HCT116 (cell line): ENCODE measurements around the gene TMCO4. TPM values are rescaled to one million over a fixed set of nuclear protein-coding genes. Genes with fewer than 3 reads are reported as not detected.

Experiments used
- ATAC-seq: fragments of 200-7000 bp; cut with Tn5 transposase; 2 replicates; pipeline ENCODE4 v1.9.1; 2020; ENCODE audit warnings: mild to moderate bottlenecking, moderate library complexity
- BruUV-seq: library from RNA; stranded (reverse); fragments of 400-500 nt; replicated peaks from 2 replicates; lab custom pipeline; 2021; lab: Mats Ljungman, UMichigan
- CTCF ChIA-PET: fragments of 300-600 bp; sonication (Branson Sonifier 250); formaldehyde crosslinking; loops from one replicate; lab custom pipeline; 2021; ENCODE audit warnings: antibody characterized with exemption; lab: Charles Lee
- POLR2A ChIA-PET: fragments of 300-600, 350-600 bp; sonication (Branson Sonifier 250); formaldehyde crosslinking; loops from one replicate; lab custom pipeline; 2021; ENCODE audit warnings: antibody characterized with exemption; lab: Charles Lee
- RAD21 ChIA-PET, 2 experiments: fragments of 300-600 bp; sonication (Branson Sonifier 250); formaldehyde crosslinking; loops; one replicate each; lab custom pipeline; 2023; ENCODE audit warnings: low total read pairs in 2 of 2; ENCODE audit not compliant: uncharacterized antibody in 2 of 2, unreplicated experiment in 2 of 2, low non-redundant PET in 1 of 2; lab: Charles Lee
- DNase-seq: peaks from one replicate; pipeline ENCODE4 v3.0.0-alpha.2; 2010; ENCODE audit warnings: low read depth, low spot score
- H2AFZ ChIP-seq: fragments of 200-600 bp; shearing (Covaris generic), sonication (generic); 2 replicates; pipeline ENCODE4 v1.6.1; 2017; ENCODE audit warnings: low read depth, mixed run types, mixed read lengths, antibody characterized with exemption, low read length; ENCODE audit not compliant: poor library complexity, severe bottlenecking
- H3K27ac ChIP-seq: 2 replicates; pipeline ENCODE4 v1.5.1; 2012; ENCODE audit warnings: low read depth, low read length
- H3K27me3 ChIP-seq: fragments of 200-600 bp; sonication (generic); 2 replicates; pipeline ENCODE4 v1.6.1; 2016; ENCODE audit warnings: mixed run types, low read length, mixed read lengths; ENCODE audit not compliant: insufficient read depth
- H3K36me3 ChIP-seq, 2 experiments: fragments of 200-500 bp in 1 of 2; fragments of 200-600 bp in 1 of 2; sonication (Bioruptor generic) in 1 of 2; sonication (generic) in 1 of 2; 2 replicates each; pipeline versions ENCODE4 v1.5.1 to v1.6.1; 2014 to 2016; ENCODE audit warnings: low read length in 2 of 2, inconsistent platforms in 1 of 2, mixed read lengths in 1 of 2, mixed run types in 1 of 2; ENCODE audit not compliant: insufficient read depth in 2 of 2, control insufficient read depth in 1 of 2
- H3K4me1 ChIP-seq, 2 experiments: fragments of 200-600 bp in 1 of 2; sonication (generic) in 1 of 2; 2 replicates each; pipeline versions ENCODE4 v1.5.1 to v1.6.1; 2012 to 2017; ENCODE audit warnings: low read length in 2 of 2, inconsistent platforms in 1 of 2, mild to moderate bottlenecking in 1 of 2, mixed read lengths in 1 of 2, mixed run types in 1 of 2, moderate library complexity in 1 of 2; ENCODE audit not compliant: insufficient read depth in 2 of 2, control insufficient read depth in 1 of 2
- H3K4me2 ChIP-seq: fragments of 200-600 bp; sonication (generic); 2 replicates; pipeline ENCODE4 v1.6.1; 2017; ENCODE audit warnings: mixed run types, low read length, mixed read lengths
- H3K4me3 ChIP-seq, 2 experiments: fragments of 200-600 bp in 1 of 2; sonication (generic) in 1 of 2; replicated peaks in 1 of 2; 2 replicates each; pipeline ENCODE4 v1.5.1; 2011 to 2016; ENCODE audit warnings: low read length in 2 of 2, control low read depth in 1 of 2, low read depth in 1 of 2, mild to moderate bottlenecking in 1 of 2, mixed read lengths in 1 of 2, mixed run types in 1 of 2
- H3K79me2 ChIP-seq: fragments of 200-600 bp; sonication (generic); 2 replicates; pipeline ENCODE4 v1.6.1; 2017; ENCODE audit warnings: mild to moderate bottlenecking, mixed run types, low read length, moderate library complexity, mixed read lengths; ENCODE audit not compliant: insufficient read depth
- H3K9ac ChIP-seq: fragments of 200-600 bp; sonication (generic); 2 replicates; pipeline ENCODE4 v1.6.1; 2016; ENCODE audit warnings: low read length, mixed read lengths
- H3K9me2 ChIP-seq: fragments of 200-600 bp; sonication (generic), shearing (Covaris generic); 2 replicates; pipeline ENCODE4 v1.6.1; 2017; ENCODE audit warnings: mixed run types, mild to moderate bottlenecking, moderate library complexity; ENCODE audit not compliant: insufficient read depth
- H3K9me3 ChIP-seq, 2 experiments: fragments of 200-500 bp in 1 of 2; fragments of 200-600 bp in 1 of 2; sonication (Bioruptor generic) in 1 of 2; sonication (generic) in 1 of 2; 2 replicates each; pipeline ENCODE4 v1.6.1; 2014 to 2017; ENCODE audit warnings: low read length in 2 of 2, mixed read lengths in 2 of 2, inconsistent platforms in 1 of 2, low read depth in 1 of 2, mild to moderate bottlenecking in 1 of 2, mixed run types in 1 of 2, moderate library complexity in 1 of 2; ENCODE audit not compliant: control insufficient read depth in 1 of 2, insufficient read depth in 1 of 2
- H4K20me1 ChIP-seq: fragments of 200-600 bp; sonication (generic), shearing (Covaris generic); 2 replicates; pipeline ENCODE4 v1.6.1; 2017; ENCODE audit warnings: mixed run types, mild to moderate bottlenecking, moderate library complexity; ENCODE audit not compliant: insufficient read depth
- ATF3 ChIP-seq: IDR thresholded peaks from 2 replicates; pipeline ENCODE4 v1.6.1; 2012
- CBX3 ChIP-seq: IDR thresholded peaks from 2 replicates; pipeline ENCODE4 v1.6.1; 2012; ENCODE audit warnings: low read depth
- CTCF ChIP-seq, 3 experiments: fragments of 200-600 bp in 1 of 3; sonication (generic) in 1 of 3; IDR thresholded peaks in 2 of 3; conservative IDR thresholded peaks in 1 of 3; 2 replicates each; pipeline ENCODE4 v1.5.1; 2012 to 2017; ENCODE audit warnings: low read depth in 2 of 3, low read length in 2 of 3, antibody characterized with exemption in 1 of 3, borderline replicate concordance in 1 of 3, control low read depth in 1 of 3, mild to moderate bottlenecking in 1 of 3, mixed read lengths in 1 of 3, mixed run types in 1 of 3, moderate library complexity in 1 of 3; ENCODE audit not compliant: insufficient read depth in 1 of 3
- EZH2 ChIP-seq: fragments of 200-600 bp; sonication (generic); IDR thresholded peaks from 2 replicates; pipeline ENCODE4 v1.6.1; 2017; ENCODE audit warnings: antibody characterized with exemption, mixed run types
- EZH2phosphoT487 ChIP-seq: fragments of 200-600 bp; IDR thresholded peaks from 2 replicates; pipeline ENCODE4 v1.6.1; 2018; ENCODE audit warnings: antibody characterized with exemption, borderline replicate concordance
- FOSL1 ChIP-seq: IDR thresholded peaks from 2 replicates; pipeline ENCODE4 v1.6.1; 2012; ENCODE audit warnings: low read depth
- JUND ChIP-seq: IDR thresholded peaks from 2 replicates; pipeline ENCODE4 v1.6.1; 2012
- MAX ChIP-seq: IDR thresholded peaks from 2 replicates; pipeline ENCODE4 v1.6.1; 2012
- POLR2A ChIP-seq: IDR thresholded peaks from 2 replicates; pipeline ENCODE4 v1.7.0; 2011; ENCODE audit warnings: borderline replicate concordance; ENCODE audit not compliant: insufficient read depth, insufficient read length; ENCODE audit errors: extremely low read depth
- SP1 ChIP-seq: IDR thresholded peaks from 2 replicates; pipeline ENCODE4 v1.6.1; 2012; ENCODE audit warnings: low read depth
- SRF ChIP-seq: IDR thresholded peaks from 2 replicates; pipeline ENCODE4 v1.6.1; 2012; ENCODE audit warnings: low read depth
- TCF7L2 ChIP-seq: IDR thresholded peaks from 2 replicates; pipeline ENCODE4 v1.7.0; 2011; ENCODE audit warnings: borderline replicate concordance, inconsistent platforms; ENCODE audit not compliant: insufficient read depth, insufficient read length; ENCODE audit errors: extremely low read depth
- YY1 ChIP-seq: IDR thresholded peaks from 2 replicates; pipeline ENCODE4 v1.6.1; 2011; ENCODE audit warnings: low read length, low read depth, moderate library complexity, mild to moderate bottlenecking; ENCODE audit not compliant: insufficient replicate concordance; ENCODE audit errors: extremely low read depth
- ZBTB33 ChIP-seq: IDR thresholded peaks from 2 replicates; pipeline ENCODE4 v1.6.1; 2011; ENCODE audit warnings: mild to moderate bottlenecking, low read length, moderate library complexity; ENCODE audit not compliant: insufficient replicate concordance; ENCODE audit errors: extremely low read depth
- ZFX ChIP-seq: fragments of 450-650 bp; IDR thresholded peaks from 2 replicates; pipeline ENCODE4 v1.6.1; 2017
- ZNF274 ChIP-seq: fragments of 200-500 bp; sonication (Bioruptor generic); IDR thresholded peaks from 2 replicates; pipeline ENCODE4 v1.6.1; 2014; ENCODE audit warnings: mild to moderate bottlenecking, low read depth, low read length, inconsistent platforms
- intact Hi-C: fragments of 100-400 bp; cut with micrococcal nuclease; formaldehyde crosslinking; loops from 2 replicates; pipeline ENCODE4 v1.10.0; 2022
- total RNA-seq: library from RNA; stranded (reverse); gene quantifications from one replicate; pipeline ENCODE4 v1.2.1, GENCODE V29; 2021; ENCODE audit not compliant: unreplicated experiment

TMCO4 gene
- total RNA-seq, 1 experiment from 2014 or later: 12.7 TPM

- Histone ChIP-seq H3K36me3 (no peaks in the 10 kb centered on the region), H3K4me2 (no peak overlapping the region), H4K20me1 (no peaks in the 10 kb centered on the region), H3K9ac (no peak overlapping the region), H3K4me1 (peaks cover 0 to 6% of the 10 kb centered on the region in 2 experiments; a peak in 1 of 4 replicates), H2AFZ (no peak overlapping the region), H3K4me3 (no peak overlapping the region), H3K9me2 (no peaks in the 10 kb centered on the region), H3K9me3 (no peaks in the 10 kb centered on the region), H3K27me3 (no peaks in the 10 kb centered on the region), H3K27ac (no peak overlapping the region), H3K79me2 (no peaks in the 10 kb centered on the region)
- RAD21 ChIA-PET: no interaction called here
- no TSS peak for BruUV-seq
- DNase-seq (no peak), ATAC-seq (no peak)
- intact Hi-C loops: no loop called here
- CTCF ChIA-PET: no interaction called here
- POLR2A ChIA-PET: no interaction called here
- no peak for TF ChIP-seq CBX3
- TF ChIP-seq SRF: no peak
- TF ChIP-seq SP1: no peak
- TF ChIP-seq YY1: no peak
- TF ChIP-seq EZH2: no peak
- no peak for TF ChIP-seq FOSL1
- no peak for TF ChIP-seq ZBTB33
- no peak for TF ChIP-seq EZH2phosphoT487
- TF ChIP-seq ZFX: no peak
- no peak for TF ChIP-seq ATF3
- TF ChIP-seq MAX: no peak
- TF ChIP-seq TCF7L2: no peak
- no peak for TF ChIP-seq ZNF274
- no peak for TF ChIP-seq POLR2A
- TF ChIP-seq CTCF (IDR thresholded peaks at IDR 0.05 in 2 of 3, conservative IDR thresholded peaks at IDR 0.05 in 1 of 3; ENCODE audit: borderline replicate concordance in 1 of 3, insufficient read depth in 1 of 3, low read depth in 2 of 3, low read length in 2 of 3): no peak
- no peak for TF ChIP-seq JUND
Measured at GRCh38 chr1:19747761-19748160, 52.0 kb downstream of the TMCO4 start.
